OCI-LY3 (cell line): ENCODE measurements around the gene NDUFV1.

Source experiments
- H2AFZ ChIP-seq: fragments of 200-600, 300-600 bp; shearing (Covaris generic); 2 replicates; pipeline ENCODE4 v1.6.0; 2014; ENCODE audit warnings: antibody characterized with exemption, low read depth, low read length
- H3K27ac ChIP-seq: fragments of 200-600, 300-600 bp; sonication (generic); 2 replicates; pipeline ENCODE4 v1.5.1; 2014; ENCODE audit warnings: mild to moderate bottlenecking, low read length, moderate library complexity, mixed read lengths
- H3K27me3 ChIP-seq: fragments of 200-600, 300-600 bp; sonication (generic); 2 replicates; pipeline ENCODE4 v1.6.1; 2014; ENCODE audit warnings: low read depth, low read length, mixed read lengths
- H3K36me3 ChIP-seq: fragments of 200-600, 300-600 bp; sonication (generic); replicated peaks from 2 replicates; pipeline ENCODE3; 2014; ENCODE audit warnings: low read depth, low read length, mixed read lengths
- H3K4me1 ChIP-seq: fragments of 300-600, 200-600 bp; sonication (generic); 2 replicates; pipeline ENCODE4 v1.6.1; 2014; ENCODE audit warnings: low read length, mixed read lengths
- H3K4me2 ChIP-seq: fragments of 200-600, 300-600 bp; sonication (generic); 2 replicates; pipeline ENCODE4 v1.6.1; 2014; ENCODE audit warnings: low read length, mixed read lengths
- H3K4me3 ChIP-seq: fragments of 300-600, 200-600 bp; sonication (generic); 2 replicates; pipeline ENCODE4 v1.5.1; 2014; ENCODE audit warnings: antibody characterized with exemption, mild to moderate bottlenecking, low read length, moderate library complexity
- H3K79me2 ChIP-seq: fragments of 300-600, 200-600 bp; shearing (Covaris generic); 2 replicates; pipeline ENCODE4 v1.6.1; 2014; ENCODE audit warnings: mild to moderate bottlenecking, low read length, mixed read lengths
- H3K9ac ChIP-seq: fragments of 300-600, 200-600 bp; shearing (Covaris generic); 2 replicates; pipeline ENCODE4 v1.6.0; 2014; ENCODE audit warnings: mild to moderate bottlenecking, low read length, moderate library complexity
- H3K9me3 ChIP-seq: fragments of 200-600, 300-600 bp; shearing (Covaris generic); 2 replicates; pipeline ENCODE4 v1.6.1; 2014; ENCODE audit warnings: low read length, mixed read lengths; ENCODE audit not compliant: insufficient read depth
- H4K20me1 ChIP-seq: fragments of 200-600, 300-600 bp; sonication (generic); 2 replicates; pipeline ENCODE4 v1.6.1; 2016; ENCODE audit warnings: low read length, mixed read lengths; ENCODE audit not compliant: insufficient read depth
- CTCF ChIP-seq: fragments of 200-600, 300-600 bp; sonication (generic); IDR thresholded peaks from 2 replicates; pipeline ENCODE4 v1.5.1; 2014; ENCODE audit warnings: antibody characterized with exemption, low read length, low read depth
- EZH2phosphoT487 ChIP-seq: fragments of 200-600 bp; shearing (Covaris generic); IDR thresholded peaks from 2 replicates; pipeline ENCODE4 v1.6.1; 2018; ENCODE audit warnings: antibody characterized with exemption, mixed run types, low read depth

Gene NDUFV1

GRCh38 chr11:67614730-67615714 lies 8.3 kb downstream of the NDUFV1 start:
- Histone ChIP-seq H3K4me2 (peak overlapping the region; percentile 78), H3K4me1 (peaks cover 22% of the 10 kb centered on the region), H3K27ac (peak overlapping the region; percentile 80), H3K4me3 (peak overlapping the region; percentile 69), H4K20me1 (no peaks in the 10 kb centered on the region), H3K9me3 (no peaks in the 10 kb centered on the region), H3K9ac (peak overlapping the region; percentile 82), H3K27me3 (peaks cover 2% of the 10 kb centered on the region; the same call in 1 of the 2 replicates), H3K79me2 (no peaks in the 10 kb centered on the region), H3K36me3 (peaks cover 10% of the 10 kb centered on the region), H2AFZ (no peak overlapping the region)
- TF ChIP-seq EZH2phosphoT487 (no peak), CTCF (peak; percentile 62)

- Histone ChIP-seq H2AFZ (no peak overlapping the region), H3K27me3 (peaks cover 2% of the 10 kb centered on the region; the same call in 1 of the 2 replicates), H3K79me2 (no peaks in the 10 kb centered on the region), H3K4me3 (no peak overlapping the region), H3K9ac (no peak overlapping the region), H3K27ac (no peak overlapping the region), H3K36me3 (peaks cover 5% of the 10 kb centered on the region), H3K4me2 (no peak overlapping the region), H4K20me1 (no peaks in the 10 kb centered on the region), H3K4me1 (peaks cover 22% of the 10 kb centered on the region), H3K9me3 (no peaks in the 10 kb centered on the region)
- no peak for TF ChIP-seq EZH2phosphoT487
- 0 out of 2 replicates have a peak, but pooled peaks have one; percentile 1 for TF ChIP-seq CTCF
Observed at GRCh38 chr11:67615728-67616430, 9.1 kb downstream of the NDUFV1 start.

- H3K79me2 ChIP-seq = no peaks in the 10 kb centered on the region
- no peak overlapping the region for H3K9ac ChIP-seq
- peaks cover 2% of the 10 kb centered on the region; the same call in 1 of the 2 replicates for H3K27me3 ChIP-seq
- peaks cover 22% of the 10 kb centered on the region for H3K4me1 ChIP-seq
- no peak overlapping the region for H3K4me3 ChIP-seq
- no peak overlapping the region for H3K27ac ChIP-seq
- no peaks in the 10 kb centered on the region for H4K20me1 ChIP-seq
- no peaks in the 10 kb centered on the region for H3K9me3 ChIP-seq
- peaks cover 4% of the 10 kb centered on the region for H3K36me3 ChIP-seq
- no peak overlapping the region for H3K4me2 ChIP-seq
- TF ChIP-seq CTCF = no peak
- TF ChIP-seq EZH2phosphoT487 = no peak
- H2AFZ ChIP-seq = no peak overlapping the region
Observed at GRCh38 chr11:67616431-67617242, 9.9 kb downstream of the NDUFV1 start.
